GM12878 (cell line): ENCODE data around the gene MYO1D. TPM values are rescaled to one million over a fixed set of nuclear protein-coding genes. Genes with fewer than 3 reads are reported as not detected.

Experiments
- ATAC-seq: fragments of 200-7000 bp; cut with Tn5 transposase; 3 replicates; pipeline ENCODE4 v1.9.1; 2020; ENCODE audit warnings: mild to moderate bottlenecking, moderate library complexity
- BruUV-seq: library from RNA; stranded (reverse); fragments of 400-500 nt; replicated peaks from 2 replicates; lab custom pipeline; 2021; lab: Mats Ljungman, UMichigan
- CTCF ChIA-PET: fragments of 300-600 bp; sonication (Branson Sonifier 250); formaldehyde crosslinking; extraction: SDS; loops from one replicate; lab custom pipeline; 2021; ENCODE audit warnings: inconsistent platforms; lab: Yijun Ruan, JAX
- POLR2A ChIA-PET: fragments of 350-600 bp; formaldehyde crosslinking; extraction: SDS; loops from one replicate; lab custom pipeline; 2021; ENCODE audit warnings: inconsistent platforms; lab: Charles Lee
- RAD21 ChIA-PET: fragments of 300-600 bp; sonication (Branson Sonifier 250); formaldehyde crosslinking; loops from one replicate; lab custom pipeline; 2023; ENCODE audit warnings: antibody characterized with exemption; ENCODE audit not compliant: unreplicated experiment; lab: Charles Lee
- SMC1A ChIA-PET: fragments of 300-600 bp; sonication (Branson Sonifier 250); formaldehyde crosslinking; loops from one replicate; lab custom pipeline; 2023; ENCODE audit not compliant: unreplicated experiment, uncharacterized antibody; lab: Charles Lee
- DNase-seq: peaks from one replicate; pipeline ENCODE4 v3.0.0-alpha.2; 2011; ENCODE audit warnings: low read depth, low spot score
- FAIRE-seq: peaks from 3 replicates; lab custom pipeline; 2011; peaks lifted over from hg19 to GRCh38; lab: Jason Lieb, UNC
- H2AFZ ChIP-seq: 2 replicates; pipeline ENCODE4 v1.6.0; 2011; ENCODE audit warnings: low read depth, low read length, control low read depth; ENCODE audit not compliant: control insufficient read depth
- H3K27ac ChIP-seq: 2 replicates; pipeline ENCODE4 v1.5.1; 2011; ENCODE audit warnings: control low read depth; ENCODE audit not compliant: control insufficient read depth, insufficient read depth
- H3K27me3 ChIP-seq, 2 experiments: replicated peaks in 1 of 2; 2 replicates each; pipeline versions ENCODE4 v1.6.0 to v1.6.1; 2011; ENCODE audit warnings: low read length in 1 of 2; ENCODE audit not compliant: control insufficient read depth in 2 of 2, insufficient read depth in 2 of 2
- H3K36me3 ChIP-seq, 2 experiments: 2 replicates each; pipeline ENCODE4 v1.5.1; 2011; ENCODE audit warnings: low read length in 1 of 2; ENCODE audit not compliant: control insufficient read depth in 2 of 2, insufficient read depth in 2 of 2
- H3K4me1 ChIP-seq: 2 replicates; pipeline ENCODE4 v1.6.1; 2011; ENCODE audit warnings: mild to moderate bottlenecking, low read length, moderate library complexity, mixed read lengths; ENCODE audit not compliant: control insufficient read depth, insufficient read depth
- H3K4me2 ChIP-seq: 2 replicates; pipeline ENCODE4 v1.6.0; 2011; ENCODE audit warnings: control low read depth; ENCODE audit not compliant: control insufficient read depth, insufficient read depth
- H3K4me3 ChIP-seq: fragments of 200-600 bp; sonication (generic); 2 replicates; pipeline ENCODE4 v1.5.1; 2016
- H3K79me2 ChIP-seq: 2 replicates; pipeline ENCODE4 v1.6.0; 2011; ENCODE audit warnings: low read length; ENCODE audit not compliant: control insufficient read depth, insufficient read depth
- H3K9ac ChIP-seq: 2 replicates; pipeline ENCODE4 v1.8.0; 2011; ENCODE audit warnings: low read length, control low read depth, mixed read lengths; ENCODE audit not compliant: control insufficient read depth, insufficient read depth
- H3K9me3 ChIP-seq: replicated peaks from 3 replicates; pipeline ENCODE4 v1.5.1; 2011; ENCODE audit warnings: mild to moderate bottlenecking, low read length; ENCODE audit not compliant: control insufficient read depth, insufficient read depth
- H4K20me1 ChIP-seq: 2 replicates; pipeline ENCODE4 v1.6.0; 2011; ENCODE audit not compliant: control insufficient read depth, insufficient read depth
- CBFB ChIP-seq: IDR thresholded peaks from 2 replicates; pipeline ENCODE4 v1.6.1; 2016; ENCODE audit warnings: antibody characterized with exemption, low read depth
- CHD1 ChIP-seq: IDR thresholded peaks from 2 replicates; pipeline ENCODE4 v1.6.1; 2012; ENCODE audit warnings: low read depth, low read length, improper control_type of control experiment
- CUX1 ChIP-seq: IDR thresholded peaks from 2 replicates; pipeline ENCODE4 v1.6.1; 2012; ENCODE audit warnings: improper control_type of control experiment, low read depth, low read length; ENCODE audit not compliant: insufficient replicate concordance
- E2F4 ChIP-seq: IDR thresholded peaks from 2 replicates; pipeline ENCODE4 v1.6.1; 2012; ENCODE audit warnings: low read depth, low read length, improper control_type of control experiment
- KAT2A ChIP-seq: conservative IDR thresholded peaks from 2 replicates; pipeline ENCODE4 v1.6.1; 2011; ENCODE audit warnings: low read depth, low read length; ENCODE audit not compliant: control insufficient read depth
- MYB ChIP-seq: fragments of 150-350 bp; IDR thresholded peaks from 2 replicates; pipeline ENCODE4 v1.6.1; 2014; ENCODE audit warnings: mild to moderate bottlenecking, low read depth, low read length, borderline replicate concordance
- MYC ChIP-seq: IDR thresholded peaks from 2 replicates; pipeline ENCODE4 v1.6.1; 2011; ENCODE audit warnings: mild to moderate bottlenecking, low read length, moderate library complexity, inconsistent platforms; ENCODE audit not compliant: insufficient read depth, insufficient replicate concordance, insufficient read length, severe bottlenecking
- NFYB ChIP-seq: IDR thresholded peaks from 2 replicates; pipeline ENCODE4 v1.6.1; 2011; ENCODE audit warnings: low read depth, mild to moderate bottlenecking, low read length, improper control_type of control experiment, moderate library complexity; ENCODE audit not compliant: insufficient read depth
- NR2C1 ChIP-seq: fragments of 450-650 bp; IDR thresholded peaks from 2 replicates; pipeline ENCODE4 v1.6.1; 2017; ENCODE audit warnings: antibody characterized with exemption, mild to moderate bottlenecking, moderate library complexity
- PAX8 ChIP-seq: fragments of 450-650 bp; IDR thresholded peaks from 2 replicates; pipeline ENCODE4 v1.6.1; 2017; ENCODE audit warnings: mild to moderate bottlenecking, moderate library complexity
- RELA ChIP-seq: fragments of 450-650 bp; IDR thresholded peaks from 2 replicates; pipeline ENCODE4 v1.8.0; 2014; ENCODE audit warnings: borderline replicate concordance; ENCODE audit not compliant: partially characterized antibody
- SP1 ChIP-seq: IDR thresholded peaks from one replicate; pipeline ENCODE4 v1.6.1; 2011; ENCODE audit warnings: low read depth, low read length
- SPI1 ChIP-seq: IDR thresholded peaks from 2 replicates; pipeline ENCODE4 v1.6.1; 2011; ENCODE audit warnings: low read depth, mild to moderate bottlenecking, low read length, moderate library complexity, borderline replicate concordance; ENCODE audit not compliant: insufficient read depth
- STAT3 ChIP-seq: IDR thresholded peaks from 2 replicates; pipeline ENCODE4 v1.6.1; 2011; ENCODE audit warnings: low read depth, low read length, improper control_type of control experiment
- SUPT20H ChIP-seq: IDR thresholded peaks from 2 replicates; pipeline ENCODE4 v1.6.1; 2011; ENCODE audit warnings: low read depth, mild to moderate bottlenecking, low read length, moderate library complexity, borderline replicate concordance; ENCODE audit not compliant: control insufficient read depth
- YBX1 ChIP-seq: fragments of 450-650 bp; IDR thresholded peaks from 2 replicates; pipeline ENCODE4 v1.6.1; 2016; ENCODE audit warnings: antibody characterized with exemption
- WGBS: methylation state at CpG from one replicate; pipeline ENCODE4 v1.1.6; 2016; ENCODE audit warnings: low lambda C conversion rate; ENCODE audit not compliant: insufficient replicate concordance, insufficient coverage; ENCODE audit errors: missing lambda C conversion rate; 5-methylcytosine and 5-hydroxymethylcytosine counted together
- in situ Hi-C: fragments of 300-500 bp; cut with MboI; formaldehyde crosslinking; loops from 9 replicates; pipeline ENCODE4 v1.14.3; 2018; ENCODE audit warnings: mixed read lengths
- intact Hi-C: fragments of 100-400 bp; cut with micrococcal nuclease; formaldehyde crosslinking; loops from one replicate; pipeline ENCODE4 v1.14.2; 2022; ENCODE audit not compliant: unreplicated experiment
- polyA plus RNA-seq, 11 experiments: library from polyadenylated mRNA; depleted of rRNA in 4 of 11; unstranded in 6 of 11; stranded (reverse) in 5 of 11; fragments of >200 nt; fragmentation: Nextera tagmentation in 4 of 11; fragmentation: Illumina TruSeq in 1 of 11; extraction: Ambion mirVana in 4 of 11; extraction: Trizol in 1 of 11; gene quantifications; 1 replicate in 1 of 11; 2 replicates in 10 of 11; pipeline versions ENCODE4 v1.2.1 to v1.2.3, GENCODE V29; 2011 to 2016; ENCODE audit warnings: inconsistent platforms in 2 of 11, missing spikeins in 2 of 11, low read depth in 1 of 11
- total RNA-seq, 4 experiments: library from RNA; depleted of rRNA in 3 of 4; stranded (reverse); fragments of >200 nt in 3 of 4; fragmentation: Illumina TruSeq in 1 of 4; extraction: Trizol in 1 of 4; gene quantifications; 2 replicates each; pipeline versions ENCODE4 v1.2.1 to v1.2.3, GENCODE V29; 2013 to 2021

The MYO1D gene
- total and polyA plus RNA-seq, 10 of the 15 experiments (the other 5 are each of a cell fraction or from before 2014, with no cell fraction given) = 1.8 to 37.7 (median 25.4) TPM

DNA sequence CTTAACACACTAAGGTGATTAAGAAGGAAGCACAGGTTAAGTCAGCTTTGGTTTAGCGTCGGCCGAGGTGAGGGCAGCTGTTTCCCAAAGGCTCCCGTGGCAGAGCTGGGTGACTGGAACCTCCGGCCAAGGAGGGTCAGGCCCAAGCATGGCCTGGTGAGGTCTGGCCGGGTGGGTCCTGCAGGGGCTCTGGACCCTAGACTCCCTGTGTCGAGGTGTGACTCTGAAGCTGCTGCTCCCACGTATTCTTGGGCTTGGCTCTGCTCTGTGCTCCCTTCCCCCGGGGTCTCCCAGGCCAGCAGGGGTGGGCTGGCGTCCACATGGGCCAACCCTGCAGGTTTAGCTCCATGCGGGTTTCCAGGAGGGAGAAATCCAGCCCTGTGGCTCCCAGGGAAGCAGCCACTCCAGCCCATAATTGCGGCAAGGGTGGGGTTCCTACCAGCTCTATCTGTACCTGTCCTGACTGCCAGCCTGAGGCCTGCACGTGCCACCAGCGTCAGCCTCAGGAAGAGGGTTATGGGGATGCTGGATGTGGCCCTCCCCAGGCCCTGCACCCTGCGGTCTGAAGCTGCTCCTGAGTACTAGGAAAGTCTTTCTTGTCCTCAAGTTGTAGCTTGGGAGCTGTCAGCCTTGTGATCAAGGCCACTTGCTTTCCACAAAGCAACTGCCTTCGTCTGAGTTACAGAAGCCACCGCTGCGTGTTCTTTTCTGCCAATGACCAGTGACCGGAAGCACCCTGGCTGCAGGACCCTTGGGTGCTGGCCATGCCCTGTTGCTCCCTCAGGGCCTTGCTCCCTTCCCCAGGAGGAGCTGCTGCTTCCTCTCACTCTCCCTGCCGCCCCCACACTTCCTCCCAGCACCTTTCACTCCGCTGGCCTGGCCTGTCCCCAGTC, 385.3 kb downstream of the MYO1D start:
- no peaks in the 10 kb centered on the region for H4K20me1 ChIP-seq
- FAIRE-seq (no peak), DNase-seq (no peak), ATAC-seq (peak; percentile 42)
- intact Hi-C loops = loop anchor here (1.0 kb wide), 2 partner anchors 12 to 32 kb away; no protein-coding TSS in a partner anchor
- H3K4me3 ChIP-seq = peak overlapping the region; percentile 92
- H3K27me3 ChIP-seq = no peaks in the 10 kb centered on the region
- ChIA-PET RAD21 (interaction anchor here (0.9 to 16.4 kb wide), 15 partner anchors 12 to 266 kb away, joined by 3 to 543 read pairs (median 4); partner anchors contain the start of gene PSMD11), POLR2A (interaction anchor here (1.1 to 12.5 kb wide), 8 partner anchors 9 to 77 kb away, joined by 4 to 308 read pairs (median 12); no protein-coding TSS in a partner anchor), SMC1A (interaction anchor here (0.6 to 11.9 kb wide), 22 partner anchors 9 to 382 kb away, joined by 3 to 286 read pairs (median 4); no protein-coding TSS in a partner anchor), CTCF (interaction anchor here (0.7 to 7.0 kb wide), 15 partner anchors 9 to 418 kb away, joined by 3 to 83 read pairs (median 4); no protein-coding TSS in a partner anchor)
- peak overlapping the region; percentile 81 for H3K27ac ChIP-seq
- BruUV-seq = no TSS peak
- H3K36me3 ChIP-seq = peaks cover 10 to 15% of the 10 kb centered on the region in 2 experiments; a peak in 3 of 4 replicates
- WGBS = 8% methylated on average over 21 of the region's 21 CpGs
- H3K4me1 ChIP-seq = peaks cover 35% of the 10 kb centered on the region
- in situ Hi-C loops = no loop called here
- H3K4me2 ChIP-seq = peak overlapping the region; percentile 96
- H3K79me2 ChIP-seq = peaks cover 49% of the 10 kb centered on the region
- peak overlapping the region; percentile 79 for H3K9ac ChIP-seq
- H3K9me3 ChIP-seq = no peaks in the 10 kb centered on the region
- no peak overlapping the region; the same call in 1 of the 2 replicates for H2AFZ ChIP-seq
- TF ChIP-seq KAT2A (no peak), YBX1 (no peak), E2F4 (no peak), SP1 (peak; percentile 49), SPI1 (peak; percentile 55; the same call in 1 of the 2 replicates), CBFB (no peak), NR2C1 (no peak), MYC (peak; percentile 51), SUPT20H (no peak), PAX8 (no peak), MYB (no peak), NFYB (no peak), CUX1 (no peak), CHD1 (0 out of 2 replicates have a peak, but pooled peaks have one; percentile 38), RELA (no peak), STAT3 (no peak)
